Stimulated activated CD8-positive, alpha-beta memory T cell treated with anti-CD3 and anti-CD28 coated beads, Interleukin-7, amount 100 ng/mL, for 1 hour (primary cell): ENCODE results near the gene LCE2B.
"Not testable (repeated sequence)": the region's sequence is repeated elsewhere in the genome, so short reads cannot be mapped to it uniquely, and the experiment has no call there.

Experiments
- DNase-seq, 2 donors: peaks; one replicate each; pipeline ENCODE4 v3.0.0-alpha.2; 2020; ENCODE audit warnings: low read depth in 2 of 2

Gene LCE2B, protein sequence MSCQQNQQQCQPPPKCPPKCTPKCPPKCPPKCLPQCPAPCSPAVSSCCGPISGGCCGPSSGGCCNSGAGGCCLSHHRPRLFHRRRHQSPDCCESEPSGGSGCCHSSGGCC

DNA sequence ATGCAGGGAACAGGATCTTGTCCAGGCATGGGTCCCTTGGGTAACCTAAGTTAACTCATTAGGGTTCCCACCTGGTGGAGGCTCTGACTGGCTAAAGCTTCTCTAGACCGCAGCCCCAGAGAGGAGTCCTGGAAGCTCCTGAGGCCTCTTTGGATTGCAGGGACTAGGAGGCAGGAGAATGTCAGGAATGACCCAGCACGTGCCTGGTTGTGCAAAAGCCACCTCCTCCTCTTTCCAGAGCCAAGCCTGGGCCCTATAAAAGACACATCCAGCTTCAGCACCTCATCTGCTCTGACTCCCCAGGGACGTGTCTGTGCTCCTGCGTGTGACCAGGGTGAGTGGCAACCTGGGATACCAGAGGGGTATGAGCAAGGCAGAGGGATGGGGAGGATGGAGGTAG is at the start of gene LCE2B:
TSS of gene LCE2B (plus strand) at position 301 of the 400 bp plus-strand sequence. CDS start 721 bp downstream, outside the sequence.
- DNase-seq = not testable (repeated sequence)

DNA sequence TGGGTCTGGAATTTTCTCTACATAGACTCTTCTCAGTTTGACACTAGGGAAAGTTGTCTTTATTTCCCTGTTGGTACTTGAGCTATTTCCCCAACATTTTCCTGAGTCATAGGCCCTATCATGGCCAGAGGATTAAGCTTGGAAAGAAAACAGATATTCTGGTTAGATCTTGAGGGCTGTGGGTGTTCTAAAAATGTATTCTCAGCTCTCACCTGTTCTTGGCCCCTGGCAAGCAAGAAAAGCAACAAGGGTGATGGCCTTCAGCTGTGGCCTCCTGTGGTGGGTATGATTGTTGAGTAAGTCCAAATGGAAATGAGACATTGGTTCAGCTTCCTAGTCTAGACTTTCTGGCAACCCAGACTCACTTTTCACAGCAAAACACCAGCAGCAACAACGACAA is 45.6 kb upstream of the LCE2B start:
- no peak for DNase-seq

DNA sequence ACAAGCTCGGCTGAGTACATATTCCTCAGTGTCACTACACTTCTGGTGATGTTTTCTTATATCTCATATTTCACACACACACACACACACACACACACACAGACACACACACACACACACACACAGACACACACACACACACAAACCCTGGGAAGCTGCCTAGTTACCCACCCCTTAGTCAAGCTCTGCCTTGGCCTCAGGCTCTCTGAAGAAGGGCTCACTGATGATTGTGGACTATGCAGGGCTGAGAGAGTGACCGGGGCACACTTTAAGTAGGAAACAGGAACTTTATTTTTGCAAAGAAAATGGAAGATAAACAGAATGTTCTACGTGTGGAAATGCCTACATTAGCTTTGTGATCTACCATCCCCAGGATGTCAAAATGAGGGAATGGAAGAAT is 42.0 kb upstream of the LCE2B start:
- no peak for DNase-seq

DNA sequence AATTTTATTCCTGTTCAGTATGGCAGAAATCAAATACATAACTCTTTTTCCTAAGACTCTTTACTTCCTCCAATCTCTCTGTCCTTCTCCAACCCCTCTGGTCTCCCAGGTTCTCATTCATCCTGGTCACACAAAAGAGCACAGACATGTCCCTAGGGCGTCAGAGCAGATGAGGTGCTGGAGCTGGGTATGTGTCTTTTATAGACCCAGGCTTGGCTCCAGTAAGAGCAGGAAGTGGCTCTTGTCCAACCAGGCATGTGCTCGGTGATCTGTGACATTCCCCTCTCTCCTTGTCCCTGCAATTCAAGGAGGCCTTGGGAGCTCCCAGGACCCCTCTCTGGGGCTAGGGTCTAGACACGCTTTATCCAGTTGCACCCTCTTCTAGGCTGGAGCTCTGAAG is 40.8 kb upstream of the LCE2B start:
- DNase-seq = no peak

DNA sequence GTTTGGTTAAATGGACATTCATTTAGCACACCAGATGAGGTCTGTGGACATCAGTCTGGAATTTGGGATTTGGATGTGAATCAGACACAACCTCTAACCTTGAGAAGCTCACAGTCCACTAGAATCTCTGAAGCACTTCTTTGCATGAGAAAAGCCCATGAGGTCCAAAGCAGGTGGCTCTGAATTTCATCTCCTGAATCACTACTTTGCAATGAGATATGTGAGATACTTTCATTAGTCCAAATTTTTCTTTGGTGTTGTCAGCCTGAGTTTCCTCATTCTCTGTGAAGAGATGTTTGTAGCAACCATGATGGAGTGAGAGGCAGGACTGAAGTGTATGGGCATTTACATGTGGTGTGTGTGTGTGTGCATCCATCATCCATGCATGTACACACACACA is 39.3 kb upstream of the LCE2B start:
- no peak for DNase-seq

DNA sequence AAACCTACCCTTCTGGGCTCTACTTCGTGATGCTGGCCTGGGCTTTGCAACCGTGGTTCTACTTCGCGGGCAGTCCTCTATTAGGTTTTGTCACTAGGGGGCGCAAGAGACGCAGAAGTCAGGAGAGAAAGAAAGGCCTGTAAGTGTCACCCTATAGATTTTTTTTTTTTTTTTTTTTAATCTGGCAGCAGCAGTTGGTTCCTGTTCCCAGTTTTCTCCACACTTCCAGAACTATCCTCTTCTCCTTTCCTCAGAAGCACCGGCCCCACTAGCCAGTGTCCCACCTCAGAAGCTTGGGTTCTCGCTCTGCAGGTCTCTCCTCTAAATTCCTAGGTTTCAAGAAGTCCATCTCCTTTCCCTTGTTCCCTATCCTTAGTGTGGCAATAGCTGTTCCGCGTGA is 31.8 kb upstream of the LCE2B start:
- DNase-seq = peak in 1 of 2 donors; percentile 6

DNA sequence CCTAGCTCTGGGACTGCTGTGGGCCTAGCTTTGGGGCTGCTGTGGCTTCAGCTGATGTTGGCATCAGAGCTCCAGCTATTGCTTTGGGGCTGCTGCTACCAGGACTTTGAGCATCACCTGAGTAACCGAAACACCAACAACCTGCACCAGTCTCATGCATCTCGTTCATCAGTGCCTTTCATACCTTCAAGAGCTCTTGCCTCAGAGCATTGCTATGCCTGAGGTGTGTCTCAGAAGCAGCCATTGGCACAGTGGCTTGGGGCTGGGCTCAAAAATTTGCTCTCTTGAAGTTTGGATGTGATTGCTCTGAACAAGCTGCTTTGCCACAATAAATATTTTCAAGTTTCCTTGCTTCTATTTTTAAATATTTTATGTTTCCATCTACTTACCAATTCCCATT is 29.5 kb upstream of the LCE2B start:
- no peak for DNase-seq

DNA sequence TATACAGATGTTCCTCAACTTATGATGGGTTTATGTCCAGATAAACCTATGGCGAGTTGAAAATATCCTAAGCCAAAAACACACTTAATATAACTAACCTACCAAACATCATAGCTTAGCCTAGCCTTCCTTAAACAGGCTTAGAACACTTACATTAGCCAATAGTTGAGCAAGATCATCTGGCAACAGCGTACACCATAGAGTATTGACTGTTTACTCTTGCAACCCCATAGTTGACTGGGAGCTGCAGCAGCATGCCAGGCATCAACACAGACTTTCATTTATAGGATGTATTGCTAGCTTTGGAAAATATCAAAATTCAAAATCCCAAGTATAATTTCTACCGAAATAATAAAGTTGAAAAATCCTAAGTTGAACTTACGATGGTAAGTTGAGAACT is 28.2 kb upstream of the LCE2B start:
- DNase-seq = no peak

DNA sequence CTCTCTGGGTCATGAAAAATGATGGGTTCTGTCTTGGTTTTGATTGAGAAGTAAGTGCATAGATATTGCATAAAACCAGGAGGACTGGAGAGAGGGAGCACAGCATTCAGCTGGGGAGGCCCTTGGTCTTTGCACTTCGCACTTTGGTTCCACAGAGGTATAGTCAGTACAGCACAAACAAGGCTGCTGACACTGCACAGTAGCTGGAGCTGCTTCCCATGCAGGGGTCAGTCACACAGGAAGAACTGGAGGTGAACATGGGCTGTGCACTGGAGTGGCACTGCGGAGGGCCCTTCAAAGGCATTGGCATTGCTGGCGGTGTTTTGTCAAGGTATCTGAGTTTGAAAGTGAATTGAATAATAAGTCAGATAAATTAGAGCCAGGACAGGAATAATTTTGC is 27.3 kb upstream of the LCE2B start:
- DNase-seq = no peak

DNA sequence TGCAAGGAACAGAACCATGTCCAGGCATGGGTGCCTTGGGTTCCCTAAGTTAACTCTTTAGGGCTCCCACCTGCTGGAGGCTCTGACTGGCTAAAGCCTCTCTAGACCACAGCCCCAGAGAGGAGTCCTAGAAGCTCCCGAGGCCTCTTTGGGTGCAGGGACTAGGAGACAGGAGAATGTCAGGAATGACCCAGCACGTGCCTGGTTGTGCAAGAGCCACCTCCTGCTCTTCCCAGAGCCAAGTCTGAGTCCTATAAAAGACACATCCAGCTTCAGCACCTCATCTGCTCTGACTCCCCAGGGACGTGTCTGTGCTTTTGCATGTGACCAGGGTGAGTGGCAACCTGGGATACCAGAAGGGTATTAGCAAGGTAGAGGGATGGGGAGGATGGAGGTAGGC is 22.8 kb upstream of the LCE2B start, which contains the start of gene LCE2D:
TSS of gene LCE2D (plus strand) at position 283 of the 400 bp plus-strand sequence. CDS start 726 bp downstream, outside the sequence.
- DNase-seq = no peak

DNA sequence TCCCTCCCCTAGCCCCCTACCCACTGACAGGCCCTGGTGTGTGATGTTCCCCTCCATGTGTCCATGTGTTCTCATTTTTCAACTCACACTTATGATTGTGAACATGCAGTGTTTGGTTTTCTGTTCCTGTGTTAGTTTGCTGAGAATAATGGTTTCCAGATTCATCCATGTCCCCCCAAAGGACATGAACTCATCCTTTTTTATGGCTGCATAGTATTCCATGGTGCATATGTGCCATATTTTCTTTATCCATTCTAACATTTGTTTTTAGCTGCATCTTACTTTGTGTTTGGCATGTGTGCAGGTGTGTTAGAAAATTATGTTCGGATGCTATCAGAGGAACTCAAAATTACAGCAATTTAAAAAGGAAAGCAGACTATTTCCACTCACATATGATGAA is 19.8 kb upstream of the LCE2B start:
- DNase-seq = not testable (repeated sequence)

DNA sequence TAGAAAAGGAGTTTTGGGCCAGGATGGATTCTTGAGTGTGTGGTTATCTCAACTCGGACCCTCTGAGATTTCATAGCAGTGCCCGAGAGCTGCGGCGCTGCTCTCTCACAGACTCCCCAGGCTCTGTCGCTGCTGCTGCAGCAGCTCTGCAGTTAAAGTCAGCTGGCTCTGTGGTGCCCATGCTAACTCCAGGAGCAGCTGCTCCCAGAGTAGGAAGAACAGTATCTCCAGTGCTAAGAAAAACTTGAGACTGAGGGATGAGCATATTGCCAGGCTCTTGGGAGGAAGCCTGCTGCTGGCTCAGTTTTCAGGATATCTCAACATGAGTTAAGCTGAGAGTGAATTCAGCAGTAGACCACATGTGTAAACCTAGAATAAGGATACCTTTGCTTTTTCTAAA is 18.3 kb upstream of the LCE2B start:
- DNase-seq = no peak

DNA sequence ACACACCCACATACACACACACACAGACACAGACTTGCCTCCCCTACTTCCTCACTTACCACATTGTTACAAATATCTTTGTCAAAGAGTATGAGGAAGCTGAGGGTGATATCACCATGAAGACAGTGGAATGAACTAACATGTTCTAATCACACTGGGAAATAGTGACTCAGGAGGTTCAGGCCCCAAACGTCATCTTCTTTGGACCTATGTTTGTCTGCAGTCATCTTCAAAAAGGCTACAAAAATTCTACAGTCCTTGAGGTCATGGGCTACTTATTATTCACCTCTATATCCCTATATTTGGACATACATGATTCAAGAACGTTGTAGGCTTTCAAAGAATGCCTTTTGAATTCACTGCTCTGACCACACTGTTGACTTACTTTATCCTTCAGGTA is 12.9 kb upstream of the LCE2B start:
- DNase-seq = no peak

DNA sequence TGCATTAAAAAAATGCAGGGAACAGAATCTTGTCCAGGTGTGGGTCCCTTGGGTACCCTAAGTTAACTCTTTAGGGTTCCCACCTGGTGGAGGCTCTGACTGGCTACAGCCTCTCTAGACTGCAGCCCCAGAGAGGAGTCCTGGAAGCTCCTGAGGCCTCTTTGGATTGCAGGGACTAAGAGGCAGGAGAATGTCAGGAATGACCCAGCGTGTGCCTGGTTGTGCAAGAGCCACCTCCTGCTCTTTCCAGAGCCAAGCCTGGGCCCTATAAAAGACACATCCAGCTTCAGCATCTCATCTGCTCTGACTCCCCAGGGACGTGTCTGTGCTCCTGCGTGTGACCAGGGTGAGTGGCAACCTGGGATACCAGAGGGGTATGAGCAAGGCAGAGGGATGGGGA is 10.9 kb upstream of the LCE2B start, which contains the start of gene LCE2C:
TSS of gene LCE2C (plus strand) at position 297 of the 400 bp plus-strand sequence. CDS start 737 bp downstream, outside the sequence.
- not testable (repeated sequence) for DNase-seq

DNA sequence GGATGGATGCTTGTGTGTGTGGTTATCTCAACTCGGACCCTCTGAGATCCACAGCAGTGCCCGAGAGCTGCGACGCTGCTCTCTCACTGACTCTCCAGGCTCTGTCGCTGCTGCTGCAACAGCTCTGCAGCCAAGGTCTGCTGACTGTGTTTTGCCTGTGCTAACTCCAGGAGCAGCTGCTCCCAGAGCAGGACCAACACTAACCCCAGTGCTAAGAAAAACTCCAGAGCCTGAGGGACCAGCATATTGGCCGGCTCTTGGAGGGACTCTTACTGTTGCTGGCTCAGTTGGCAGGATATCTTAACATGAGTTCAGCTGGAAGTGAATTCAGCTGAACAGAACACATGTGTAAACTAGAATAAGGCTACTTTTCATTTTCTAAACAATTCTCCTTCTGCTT is 6.5 kb upstream of the LCE2B start:
- no peak for DNase-seq

DNA sequence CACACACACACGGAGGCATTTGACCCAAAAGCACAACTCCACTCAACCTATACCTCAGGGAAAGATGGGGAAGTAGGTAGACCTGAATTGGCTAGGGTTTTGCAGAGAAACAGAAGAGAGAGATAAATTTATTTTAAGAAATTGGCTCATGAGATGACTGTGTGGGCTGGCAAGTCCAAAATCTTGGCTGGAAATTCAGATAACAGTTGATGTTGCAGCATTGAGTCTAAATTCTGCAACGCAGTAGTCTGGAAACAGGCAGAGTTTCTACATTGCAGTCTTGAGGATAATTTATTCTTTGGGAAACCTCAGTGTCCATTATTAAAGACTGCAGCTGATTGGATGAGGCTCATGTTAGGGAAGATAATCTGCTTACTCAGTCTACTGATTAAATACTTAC is 4.3 kb upstream of the LCE2B start:
- no peak for DNase-seq

DNA sequence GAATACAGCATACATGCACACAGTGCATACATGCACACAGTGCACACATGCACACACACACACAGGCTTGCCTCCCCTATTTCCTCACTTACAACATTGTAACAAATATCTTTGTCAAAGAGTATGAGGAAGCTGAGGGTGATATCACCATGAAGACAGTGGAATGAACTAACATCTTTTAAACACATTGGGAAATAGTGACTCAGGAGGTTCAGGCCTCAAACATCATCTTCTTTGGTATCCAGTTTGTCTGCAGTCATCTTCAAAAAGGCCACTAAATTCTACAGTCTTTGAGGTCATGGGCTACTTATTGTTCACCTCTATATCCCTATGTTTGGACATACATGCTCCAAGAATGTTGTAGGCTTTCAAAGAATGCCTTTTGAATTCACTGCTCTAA is 2.1 kb upstream of the LCE2B start:
- DNase-seq = no peak

DNA sequence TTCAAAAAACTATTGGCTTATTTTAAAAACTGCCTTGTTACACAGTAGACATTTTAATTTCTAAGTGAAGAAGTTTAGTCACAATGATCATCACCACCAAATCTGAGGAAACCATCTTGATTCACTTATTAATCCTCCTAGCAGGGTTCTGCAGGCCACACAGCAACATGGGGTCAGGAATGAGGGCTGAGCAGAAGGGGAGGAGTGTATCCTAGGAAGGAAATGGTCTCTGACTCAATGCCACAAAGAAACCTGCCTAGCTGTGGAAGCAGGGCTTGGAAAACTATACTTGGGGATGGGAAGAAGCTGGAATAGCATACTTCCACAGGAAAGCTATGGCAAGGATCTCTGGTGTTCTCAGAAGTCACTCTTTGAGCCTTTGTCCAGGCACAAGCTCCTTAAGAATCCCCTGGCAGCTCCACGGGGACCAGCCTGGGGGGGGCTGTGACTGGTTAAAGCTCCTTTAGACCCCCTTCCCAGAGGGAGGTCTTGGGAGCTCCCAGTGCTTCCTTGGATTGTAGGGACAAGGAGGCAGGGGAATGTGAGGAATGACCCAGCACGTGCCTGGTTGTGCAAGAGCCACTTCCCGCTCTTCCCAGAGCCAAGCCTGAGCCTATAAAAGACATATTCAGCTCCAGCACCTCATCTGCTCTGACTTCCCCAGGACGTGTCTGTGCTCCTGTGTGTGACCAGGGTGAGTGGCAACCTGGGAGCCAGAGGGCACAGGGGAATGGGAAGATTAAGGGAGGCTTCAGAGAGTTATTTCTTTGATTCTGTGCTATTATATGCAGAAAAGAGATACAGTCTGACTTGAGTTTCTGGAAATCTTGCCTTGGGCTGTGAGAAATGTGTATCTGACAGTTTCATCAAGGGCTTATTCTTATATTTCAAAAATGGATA is 12.0 kb downstream of the LCE2B start, which contains the start of gene LCE2A:
TSS of gene LCE2A (plus strand) at position 645 of the 900 bp plus-strand sequence. CDS start 557 bp downstream, outside the sequence.
- DNase-seq = no peak

DNA sequence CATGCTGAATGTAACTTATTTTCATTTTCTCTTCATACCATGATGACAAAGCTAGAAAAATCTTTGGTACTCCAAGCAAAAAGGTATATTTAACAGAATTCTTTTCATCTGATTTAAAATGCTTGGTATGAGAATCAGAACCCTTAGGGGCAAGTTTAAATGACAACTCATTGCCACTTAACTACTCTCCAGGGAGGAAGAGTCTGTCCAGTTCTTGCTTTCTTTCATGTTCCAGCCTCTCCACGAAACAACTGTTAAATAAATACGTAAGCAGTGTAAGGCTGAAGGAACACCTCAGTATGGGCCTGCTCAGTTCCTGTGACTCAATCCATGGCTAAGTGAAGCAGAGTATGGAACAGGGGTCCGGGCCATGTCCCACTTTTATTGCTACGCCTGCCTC is 13.8 kb downstream of the LCE2B start:
- no peak for DNase-seq

DNA sequence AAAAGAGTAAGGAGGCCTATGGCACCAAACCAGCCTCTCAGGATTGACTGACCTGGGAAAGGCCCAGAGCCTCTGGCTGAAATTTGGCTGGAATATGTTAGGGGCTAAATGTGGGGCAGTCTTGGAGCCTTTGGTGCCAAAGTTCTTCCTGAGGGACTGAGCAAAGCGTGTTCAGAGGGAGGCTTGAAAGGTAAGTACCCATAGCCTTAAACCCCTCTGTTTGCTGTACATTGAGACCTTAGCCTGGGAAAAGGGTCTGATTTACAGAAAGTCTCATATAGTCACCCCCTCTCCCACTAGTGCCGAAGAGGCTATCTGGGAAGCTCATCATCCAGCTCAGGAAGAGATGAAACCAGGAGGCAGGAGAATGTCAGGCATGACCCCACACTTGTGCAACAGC is 21.9 kb downstream of the LCE2B start, which contains the start of gene LCE4A:
TSS of gene LCE4A (plus strand) at position 301 of the 400 bp plus-strand sequence. CDS start 916 bp downstream, outside the sequence.
- no peak for DNase-seq

DNA sequence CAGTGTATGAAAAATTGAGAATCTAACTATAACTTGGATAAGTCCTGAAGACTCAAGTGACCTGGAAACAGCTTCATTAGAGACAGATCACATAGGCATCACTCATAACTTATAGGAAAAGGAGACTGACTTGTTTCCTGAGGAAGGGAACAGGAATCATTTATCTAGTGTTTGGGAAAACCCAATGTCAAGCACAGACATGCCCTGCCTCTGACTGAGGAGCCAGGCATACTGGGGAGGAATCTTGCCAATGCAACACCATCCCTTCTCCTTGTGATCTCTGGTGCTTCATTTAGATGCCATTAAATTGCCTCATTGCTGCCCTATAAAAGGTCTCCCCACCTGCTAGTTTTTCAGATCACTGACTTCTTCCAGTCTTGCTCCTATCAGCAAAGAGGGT is 32.3 kb downstream of the LCE2B start:
- DNase-seq = no peak

DNA sequence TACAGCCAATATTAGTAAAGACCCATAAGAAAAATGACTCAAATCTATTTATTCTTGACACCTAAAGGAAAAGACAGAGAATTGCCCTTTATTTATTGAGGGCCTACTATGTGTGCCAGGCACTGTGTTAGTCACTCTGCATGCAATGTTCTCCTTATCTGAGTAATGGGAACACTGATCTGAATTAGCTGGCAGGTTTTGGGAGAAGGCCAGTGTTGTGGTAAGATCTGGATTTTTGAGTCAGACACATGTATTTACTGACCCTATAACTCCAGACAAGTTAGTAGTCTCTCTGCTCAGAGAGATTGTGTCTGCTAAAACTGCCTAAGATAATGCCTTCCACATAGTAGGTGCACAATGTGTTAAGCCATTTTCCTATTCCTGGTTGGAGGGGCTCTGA is 39.3 kb downstream of the LCE2B start:
- DNase-seq = no peak

DNA sequence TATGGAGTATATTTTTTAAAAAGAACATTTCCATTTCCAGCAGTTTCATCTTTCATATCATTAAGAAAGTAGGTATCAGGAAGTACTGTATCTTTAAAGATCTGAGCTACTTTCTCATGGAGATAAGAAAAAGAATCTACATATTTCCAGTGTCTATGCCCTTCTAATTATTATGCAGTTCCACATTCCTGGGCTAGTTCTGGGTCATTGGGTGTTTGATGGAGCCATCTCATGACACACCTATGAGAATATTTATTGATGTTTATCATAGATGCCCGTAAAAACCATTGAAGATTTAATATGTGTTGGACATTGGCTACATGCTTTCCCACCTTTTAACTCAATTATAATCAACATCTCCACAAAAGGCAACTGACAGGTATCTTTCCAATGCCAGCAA is 43.1 kb downstream of the LCE2B start:
- no peak for DNase-seq
